ENCODE measurements around the gene PRKCQ.

The PRKCQ gene

GRCh38 chr10:6411436-6411835, 168.6 kb downstream of the PRKCQ start:
- in situ Hi-C loops (cut with HindIII; ENCODE audit: low sequenced_read_pairs) = no loop called here
- TF ChIP-seq CTCF (IDR thresholded peaks at IDR 0.05; ENCODE audit: low read depth, low read length) = no peak
- DNase-seq (ENCODE audit: low read depth, low spot score) = no peak
- no peak overlapping the region for H3K4me3 ChIP-seq (ENCODE audit: low read depth, low read length)

GRCh38 chr10:6410830-6411229, 169.2 kb downstream of the PRKCQ start:
- TF ChIP-seq CTCF (IDR thresholded peaks at IDR 0.05; ENCODE audit: low read depth, low read length) = no peak
- no peak for DNase-seq (ENCODE audit: low read depth, low spot score)
- in situ Hi-C loops (cut with HindIII; ENCODE audit: low sequenced_read_pairs) = no loop called here
- H3K4me3 ChIP-seq (ENCODE audit: low read depth, low read length) = no peak overlapping the region

- no peak overlapping the region for H3K4me3 ChIP-seq (ENCODE audit: low read depth, low read length)
- no peak for TF ChIP-seq CTCF (IDR thresholded peaks at IDR 0.05; ENCODE audit: low read depth, low read length)
- in situ Hi-C loops (cut with HindIII; ENCODE audit: low sequenced_read_pairs) = no loop called here
- peak; percentile 57 for DNase-seq (ENCODE audit: low read depth, low spot score)
Measured at GRCh38 chr10:6409971-6410643, 170.0 kb downstream of the PRKCQ start.

GRCh38 chr10:6408799-6409198, 171.3 kb downstream of the PRKCQ start:
- TF ChIP-seq CTCF (IDR thresholded peaks at IDR 0.05; ENCODE audit: low read depth, low read length) = peak; percentile 20
- no peak for DNase-seq (ENCODE audit: low read depth, low spot score)
- in situ Hi-C loops (cut with HindIII; ENCODE audit: low sequenced_read_pairs) = no loop called here
- no peak overlapping the region for H3K4me3 ChIP-seq (ENCODE audit: low read depth, low read length)

GRCh38 chr10:6407034-6407721, 172.9 kb downstream of the PRKCQ start:
- in situ Hi-C loops (cut with HindIII; ENCODE audit: low sequenced_read_pairs) = no loop called here
- no peak overlapping the region for H3K4me3 ChIP-seq (ENCODE audit: low read depth, low read length)
- no peak for TF ChIP-seq CTCF (IDR thresholded peaks at IDR 0.05; ENCODE audit: low read depth, low read length)
- DNase-seq (ENCODE audit: low read depth, low spot score) = no peak

- DNase-seq (ENCODE audit: low read depth, low spot score) = peak; percentile 30
- in situ Hi-C loops (cut with HindIII; ENCODE audit: low sequenced_read_pairs) = no loop called here
- no peak overlapping the region for H3K4me3 ChIP-seq (ENCODE audit: low read depth, low read length)
- TF ChIP-seq CTCF (IDR thresholded peaks at IDR 0.05; ENCODE audit: low read depth, low read length) = peak; percentile 54
Measured at GRCh38 chr10:6406220-6407033, 173.6 kb downstream of the PRKCQ start.
